HepG2 (cell line): ENCODE data around the gene PRSS50.

Source experiments
- ARID3A ChIP-seq: IDR thresholded peaks from 2 replicates; pipeline ENCODE4 v1.6.1; 2012; ENCODE audit warnings: low read depth, low read length, improper control_type of control experiment
- ATF7 ChIP-seq, 2 experiments: fragments of 450-650 bp in 1 of 2; sonication (generic) in 1 of 2; formaldehyde crosslinking in 1 of 2; IDR thresholded peaks; 2 replicates each; pipeline versions ENCODE4 v1.4.0 to v1.6.1; 2016 to 2020; ENCODE audit warnings: antibody characterized with exemption in 1 of 2, mild to moderate bottlenecking in 1 of 2, missing genetic modification reagents in 1 of 2
- CCAR2 ChIP-seq: fragments of 200-400 bp; formaldehyde crosslinking; optimal IDR thresholded peaks from 2 replicates; pipeline ENCODE3; 2018; ENCODE audit warnings: low read depth, mild to moderate bottlenecking, low read length, moderate library complexity
- CREB1 ChIP-seq, 2 experiments: fragments of 450-650 bp in 1 of 2; IDR thresholded peaks; 2 replicates each; pipeline ENCODE4 v1.6.1; 2016 to 2017; ENCODE audit warnings: control low read depth in 1 of 2, mild to moderate bottlenecking in 1 of 2, missing compliant biosample characterization in 1 of 2, missing genetic modification characterization in 1 of 2
- CTCF ChIP-seq: sonication (generic); formaldehyde crosslinking; IDR thresholded peaks from 2 replicates; pipeline ENCODE4 v1.5.0; 2020; ENCODE audit warnings: mild to moderate bottlenecking, missing genetic modification reagents, moderate library complexity
- EP300 ChIP-seq, 3 experiments: sonication (generic) in 1 of 3; formaldehyde crosslinking in 1 of 3; IDR thresholded peaks; 2 replicates each; pipeline versions ENCODE4 v1.5.1 to v1.6.1; 2011 to 2020; ENCODE audit warnings: low read depth in 2 of 3, low read length in 2 of 3, borderline replicate concordance in 1 of 3, improper control_type of control experiment in 1 of 3, mild to moderate bottlenecking in 1 of 3, missing genetic modification reagents in 1 of 3, moderate library complexity in 1 of 3
- IKZF1 ChIP-seq: fragments of 450-650 bp; IDR thresholded peaks from 2 replicates; pipeline ENCODE4 v1.7.1; 2016
- MLX ChIP-seq: IDR thresholded peaks from 2 replicates; pipeline ENCODE4 v1.6.1; 2016
- NFATC3 ChIP-seq: sonication (generic); formaldehyde crosslinking; IDR thresholded peaks from 2 replicates; pipeline ENCODE4 v1.5.1; 2020; ENCODE audit warnings: mild to moderate bottlenecking, missing genetic modification reagents
- PHF21A ChIP-seq: sonication (generic); formaldehyde crosslinking; IDR thresholded peaks from 2 replicates; pipeline ENCODE4 v1.5.0; 2020; ENCODE audit warnings: mild to moderate bottlenecking, missing genetic modification reagents
- POLR2A ChIP-seq, 2 experiments: IDR thresholded peaks; 2 replicates each; pipeline ENCODE4 v1.6.1; 2011; ENCODE audit warnings: low read depth in 2 of 2, low read length in 2 of 2, mild to moderate bottlenecking in 1 of 2, moderate library complexity in 1 of 2; ENCODE audit not compliant: insufficient read depth in 1 of 2
- RAD21 ChIP-seq: fragments of 450-650 bp; formaldehyde crosslinking; IDR thresholded peaks from 2 replicates; pipeline ENCODE4 v1.5.0; 2020; ENCODE audit warnings: mild to moderate bottlenecking
- ZFP41 ChIP-seq: sonication (generic); formaldehyde crosslinking; IDR thresholded peaks from 2 replicates; pipeline ENCODE4 v1.4.0; 2020; ENCODE audit warnings: mild to moderate bottlenecking, missing genetic modification reagents, borderline replicate concordance

GRCh38 chr3:46665763-46666452 is 51.8 kb downstream of the PRSS50 start:
- no peak for TF ChIP-seq IKZF1
- no peak for TF ChIP-seq NFATC3 (CRISPR knock-in tag)
- no peak for TF ChIP-seq MLX (CRISPR knock-in tag)
- TF ChIP-seq CTCF (CRISPR knock-in tag), result no peak
- TF ChIP-seq ARID3A, result no peak
- TF ChIP-seq EP300 (IDR thresholded peaks at IDR 0.05; ENCODE audit: low read depth in 2 of 2, low read length in 2 of 2), result no peak
- TF ChIP-seq EP300 (CRISPR knock-in tag; IDR thresholded peaks at IDR 0.05; ENCODE audit: borderline replicate concordance), result no peak
- no peak for TF ChIP-seq ATF7 (IDR thresholded peaks at IDR 0.05)
- no peak for TF ChIP-seq ATF7 (CRISPR knock-in tag; IDR thresholded peaks at IDR 0.05)
- TF ChIP-seq POLR2A (IDR thresholded peaks at IDR 0.05; ENCODE audit: insufficient read depth in 1 of 2, low read depth in 2 of 2, low read length in 2 of 2), result no peak
- no peak for TF ChIP-seq ZFP41 (CRISPR knock-in tag)
- no peak for TF ChIP-seq CREB1 (IDR thresholded peaks at IDR 0.05)
- no peak for TF ChIP-seq CREB1 (CRISPR knock-in tag; IDR thresholded peaks at IDR 0.05)
- TF ChIP-seq CCAR2, result no peak
- TF ChIP-seq RAD21, result no peak
- no peak for TF ChIP-seq PHF21A (CRISPR knock-in tag)
